CD4-positive, alpha-beta T cell treated with Interleukin-15 for 1 hour (primary cell): ENCODE data around the gene FGF1.

Experiments used
- DNase-seq: peaks from one replicate; pipeline ENCODE4 v3.0.0-alpha.2; 2020

The FGF1 gene

GRCh38 chr5:142685418-142686209 is at the start of gene FGF1:
FGF1 (minus strand) TSS chr5:142686090; CDS start chr5:142614127, 71,963 bp downstream.
- DNase-seq: no peak

- no peak for DNase-seq
Measured at GRCh38 chr5:142727735-142728047, 41.8 kb upstream of the FGF1 start.

GRCh38 chr5:142726188-142726731 is 40.4 kb upstream of the FGF1 start:
- no peak for DNase-seq

- no peak for DNase-seq
Measured at GRCh38 chr5:142725231-142726187, 39.6 kb upstream of the FGF1 start.

- DNase-seq: no peak
Measured at GRCh38 chr5:142724821-142725220, 38.9 kb upstream of the FGF1 start.

- no peak for DNase-seq
Measured at GRCh38 chr5:142722896-142723295, 37.0 kb upstream of the FGF1 start.

GRCh38 chr5:142722146-142722545 is 36.3 kb upstream of the FGF1 start:
- DNase-seq: no peak

GRCh38 chr5:142720641-142721271 is 34.9 kb upstream of the FGF1 start:
- no peak for DNase-seq

GRCh38 chr5:142719836-142720370 is 34.0 kb upstream of the FGF1 start:
- DNase-seq: no peak

GRCh38 chr5:142717582-142718215 is 31.8 kb upstream of the FGF1 start:
- DNase-seq: peak; percentile 23

GRCh38 chr5:142716963-142717362 is 31.1 kb upstream of the FGF1 start:
- DNase-seq: peak; percentile 44

- DNase-seq: no peak
Measured at GRCh38 chr5:142715291-142715690, 29.4 kb upstream of the FGF1 start.

GRCh38 chr5:142713121-142713706 is 27.3 kb upstream of the FGF1 start:
- DNase-seq: peak; percentile 83

- no peak for DNase-seq
Measured at GRCh38 chr5:142703153-142703552, 17.3 kb upstream of the FGF1 start.

GRCh38 chr5:142701673-142702311 is 15.9 kb upstream of the FGF1 start:
- no peak for DNase-seq

- no peak for DNase-seq
Measured at GRCh38 chr5:142700566-142700965, 14.7 kb upstream of the FGF1 start.

GRCh38 chr5:142699184-142699720 is 13.4 kb upstream of the FGF1 start:
- DNase-seq: peak; percentile 68

- no peak for DNase-seq
Measured at GRCh38 chr5:142698447-142699183, 12.7 kb upstream of the FGF1 start.

GRCh38 chr5:142697356-142698255 is 11.7 kb upstream of the FGF1 start:
- no peak for DNase-seq
